Dermis blood vessel endothelial cell (primary cell): ENCODE measurements around the gene GOLGA8K. TPM values are rescaled to one million over a fixed set of nuclear protein-coding genes. Genes with fewer than 3 reads are reported as not detected.
"Not testable (repeated sequence)": the region's sequence is repeated elsewhere in the genome, so short reads cannot be mapped to it uniquely, and the experiment has no call there.

ENCODE experiments used
- DNase-seq: peaks from one replicate; pipeline ENCODE4 v3.0.0; 2010
- total RNA-seq: library from RNA; depleted of rRNA; stranded (reverse); fragments of >200 nt; gene quantifications from 2 replicates; pipeline ENCODE4 v1.2.3, GENCODE V29; 2014

GOLGA8K gene, protein sequence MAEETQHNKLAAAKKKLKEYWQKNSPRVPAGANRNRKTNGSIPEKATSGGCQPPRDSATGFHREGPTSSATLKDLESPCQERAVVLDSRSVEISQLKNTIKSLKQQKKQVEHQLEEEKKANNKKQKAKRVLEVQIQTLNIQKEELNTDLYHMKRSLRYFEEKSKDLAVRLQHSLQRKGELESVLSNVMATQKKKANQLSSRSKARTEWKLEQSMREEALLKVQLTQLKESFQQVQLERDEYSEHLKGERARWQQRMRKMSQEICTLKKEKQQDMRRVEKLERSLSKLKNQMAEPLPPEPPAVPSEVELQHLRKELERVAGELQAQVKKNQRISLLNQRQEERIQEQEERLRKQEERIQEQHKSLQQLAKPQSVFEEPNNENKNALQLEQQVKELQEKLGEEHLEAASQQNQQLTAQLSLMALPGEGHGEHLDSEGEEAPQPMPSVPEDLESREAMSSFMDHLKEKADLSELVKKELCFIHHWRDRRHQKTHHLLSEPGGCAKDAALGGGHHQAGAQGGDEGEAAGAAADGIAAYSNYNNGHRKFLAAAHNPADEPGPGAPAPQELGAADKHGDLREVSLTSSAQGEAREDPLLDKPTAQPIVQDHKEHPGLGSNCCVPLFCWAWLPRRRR
- 0.17 and 0.19 TPM in 2 replicates for total RNA-seq

GRCh38 chr15:32403192-32403591 lies at the start of gene GOLGA8K:
TSS of gene GOLGA8K (minus strand) at chr15:32403292. CDS start at chr15:32403194, 98 bp downstream.
- DNase-seq = not testable (repeated sequence)

GRCh38 chr15:32440445-32440977 lies 37.4 kb upstream of the GOLGA8K start:
- DNase-seq = not testable (repeated sequence)

GRCh38 chr15:32434102-32434963 lies 31.2 kb upstream of the GOLGA8K start:
- not testable (repeated sequence) for DNase-seq

GRCh38 chr15:32427635-32428034 lies 24.5 kb upstream of the GOLGA8K start:
- not testable (repeated sequence) for DNase-seq

DNA sequence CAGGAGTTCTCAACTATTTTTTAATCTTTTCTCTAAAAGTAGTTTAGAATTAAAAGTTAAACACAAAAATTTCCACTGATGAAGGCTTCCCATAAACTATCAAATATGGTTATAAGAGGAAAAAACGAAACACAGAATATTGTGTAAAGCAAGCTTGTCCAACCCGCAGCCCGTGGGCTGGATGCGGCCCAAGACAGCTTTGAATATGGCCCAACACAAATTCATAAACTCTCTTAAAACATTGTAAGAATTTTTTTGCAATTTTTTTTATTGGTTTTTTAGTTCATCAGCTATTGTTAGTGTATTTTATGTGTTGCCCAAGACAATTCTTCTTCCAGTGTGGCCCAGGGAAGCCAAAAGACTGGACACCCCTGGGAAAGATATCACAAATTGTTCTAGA lies 23.4 kb upstream of the GOLGA8K start:
- DNase-seq = not testable (repeated sequence)

DNA sequence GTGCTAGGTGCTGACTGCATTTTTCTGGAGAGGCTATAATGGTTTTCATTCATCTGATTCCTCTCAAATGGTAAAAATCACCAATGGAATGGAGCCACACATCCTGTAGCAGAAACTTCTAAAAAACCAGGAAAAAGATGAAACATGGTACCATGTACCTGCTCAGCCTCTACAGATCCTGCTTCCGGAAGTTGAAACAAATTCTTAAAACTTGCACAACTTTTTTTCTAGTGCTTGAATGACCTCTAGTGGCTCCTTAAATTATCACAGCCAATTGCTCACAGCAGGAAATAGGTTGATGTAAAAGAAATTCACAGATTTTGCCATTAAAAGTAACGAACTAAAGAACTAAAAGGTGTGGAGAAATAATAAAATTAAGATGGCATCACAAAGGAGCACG lies 4.8 kb upstream of the GOLGA8K start:
- not testable (repeated sequence) for DNase-seq

DNA sequence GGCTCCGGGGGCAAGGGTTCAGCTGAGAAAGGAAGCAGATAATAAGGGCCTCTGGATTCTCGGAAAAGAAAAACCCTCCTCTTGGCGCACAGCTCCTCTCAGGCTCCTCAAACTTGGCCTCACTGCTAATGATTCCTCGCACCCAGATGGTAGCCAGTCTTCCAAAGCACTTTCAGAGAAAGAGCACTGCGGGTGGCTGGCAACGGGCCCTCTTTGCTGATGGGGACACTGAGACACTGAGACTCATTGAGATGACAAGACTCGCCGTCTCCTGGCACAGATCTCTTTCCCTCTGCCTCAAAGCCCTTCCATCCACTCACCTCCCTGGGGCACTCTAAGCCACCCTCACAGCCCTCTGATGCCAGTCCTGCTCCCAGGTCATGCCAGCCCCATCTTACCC lies 6.6 kb downstream of the GOLGA8K start:
- not testable (repeated sequence) for DNase-seq

DNA sequence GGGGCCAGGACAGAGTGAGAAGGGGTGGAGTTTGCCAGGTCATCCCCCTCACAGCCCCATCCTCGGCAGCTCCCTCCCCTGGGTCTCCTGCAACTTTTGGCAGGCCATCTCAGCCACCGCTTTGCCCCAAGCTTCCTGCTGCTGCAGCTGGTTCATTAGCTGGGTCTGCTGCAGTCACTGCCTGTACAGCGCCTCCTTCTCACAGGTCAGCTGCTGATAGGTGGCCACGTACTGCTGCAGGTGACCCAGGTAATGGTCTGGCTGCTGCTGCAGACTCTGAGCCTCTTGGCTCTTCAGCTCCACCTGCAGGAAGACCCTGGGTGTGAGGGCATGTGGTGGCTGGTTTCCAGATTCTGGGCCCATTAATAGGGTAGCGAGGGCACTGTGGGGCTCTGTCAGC lies 8.3 kb downstream of the GOLGA8K start:
- DNase-seq = not testable (repeated sequence)

GRCh38 chr15:32388050-32388648 lies 14.9 kb downstream of the GOLGA8K start:
- DNase-seq = not testable (repeated sequence)

DNA sequence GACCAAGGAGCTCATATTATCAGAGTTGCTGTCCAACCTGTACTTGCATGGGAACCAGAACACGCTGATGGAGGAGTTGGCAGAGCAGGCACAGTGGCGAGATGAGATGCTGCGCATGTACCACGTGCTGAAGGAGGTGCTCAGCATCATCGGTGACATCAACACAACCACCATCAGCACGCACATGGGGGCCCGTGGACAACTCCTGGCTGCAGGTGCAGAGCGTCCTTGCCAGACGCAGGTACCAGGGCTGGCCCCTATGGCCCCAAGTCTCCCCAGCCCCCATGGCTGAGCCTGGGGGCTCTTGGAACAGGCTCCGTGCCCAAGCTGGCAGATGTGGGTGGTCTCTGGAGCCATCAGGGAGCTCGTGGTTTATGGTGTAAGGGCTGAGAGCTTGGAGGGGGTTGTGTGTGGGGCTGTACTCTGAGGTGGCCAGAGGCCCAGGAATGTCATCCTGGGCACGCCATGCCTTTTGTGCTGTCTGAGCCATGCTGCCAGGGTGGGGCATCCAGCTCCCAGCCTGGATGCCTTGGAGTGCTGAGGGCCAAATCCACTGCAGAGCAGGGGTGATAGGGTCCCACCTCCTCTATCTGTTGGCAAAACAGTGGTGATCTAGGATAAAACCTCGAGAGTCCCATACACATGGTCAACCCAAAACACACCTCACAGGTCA lies 17.1 kb downstream of the GOLGA8K start:
- not testable (repeated sequence) for DNase-seq

DNA sequence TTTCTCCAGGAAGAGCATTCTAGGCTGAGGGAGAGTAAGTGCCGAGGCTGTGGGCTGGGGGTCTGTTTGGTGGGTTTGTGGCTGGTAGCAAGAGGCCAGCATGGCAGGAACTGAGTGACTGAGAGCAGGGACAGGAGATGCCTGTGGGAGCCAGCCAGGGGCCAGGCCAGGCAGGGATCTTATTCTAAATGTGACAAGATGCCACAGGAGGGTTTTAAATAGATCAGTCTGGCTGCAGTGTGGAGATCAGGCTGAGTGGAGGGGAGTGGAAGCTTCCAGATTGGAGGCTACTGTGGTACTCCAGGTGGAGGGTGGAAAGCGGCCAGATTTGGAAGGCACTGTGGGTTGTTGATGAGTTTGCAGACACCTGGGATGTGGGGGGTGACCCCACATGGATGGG lies 28.9 kb downstream of the GOLGA8K start:
- not testable (repeated sequence) for DNase-seq

DNA sequence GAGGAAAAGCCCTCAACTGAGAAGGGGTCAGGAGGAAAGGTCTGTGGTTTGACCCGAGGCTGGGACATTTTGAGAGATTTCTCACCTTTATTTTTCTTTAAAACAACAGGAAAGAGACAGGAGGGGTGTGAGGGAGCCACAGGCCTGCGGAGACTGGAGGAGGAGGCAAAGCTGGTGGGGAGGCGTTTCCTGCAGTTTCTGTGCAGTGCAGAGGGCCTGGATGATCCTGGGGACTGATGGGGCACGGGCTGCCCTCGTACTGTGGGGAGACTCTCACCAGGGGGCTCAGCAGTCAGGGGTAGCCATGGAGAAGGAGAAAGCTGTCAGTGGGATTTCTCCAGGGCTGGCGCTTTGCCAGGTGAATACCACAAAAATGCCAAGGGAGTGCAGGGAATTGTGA lies 29.4 kb downstream of the GOLGA8K start:
- not testable (repeated sequence) for DNase-seq

DNA sequence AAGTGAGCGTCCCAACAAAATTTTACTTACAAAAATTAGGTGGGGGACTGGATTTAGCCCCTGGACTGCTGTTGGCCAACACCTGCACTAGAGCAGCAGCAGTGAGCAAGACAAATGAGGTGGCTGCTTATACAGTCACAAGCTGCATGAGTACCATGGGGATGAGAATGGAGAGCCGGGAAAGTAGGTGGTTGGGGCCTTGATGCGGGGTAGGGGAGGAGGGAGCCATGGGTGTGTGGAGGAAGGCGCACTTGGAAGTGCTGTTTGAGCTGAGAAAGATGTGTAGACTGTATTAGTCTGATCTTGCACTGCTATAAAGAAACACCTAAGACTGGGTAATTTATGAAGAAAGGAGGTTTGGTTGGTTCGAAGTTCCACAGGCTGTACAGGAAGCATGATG lies 31.0 kb downstream of the GOLGA8K start:
- DNase-seq = not testable (repeated sequence)

- DNase-seq = not testable (repeated sequence)
Measured at GRCh38 chr15:32370526-32370925, 32.6 kb downstream of the GOLGA8K start.

DNA sequence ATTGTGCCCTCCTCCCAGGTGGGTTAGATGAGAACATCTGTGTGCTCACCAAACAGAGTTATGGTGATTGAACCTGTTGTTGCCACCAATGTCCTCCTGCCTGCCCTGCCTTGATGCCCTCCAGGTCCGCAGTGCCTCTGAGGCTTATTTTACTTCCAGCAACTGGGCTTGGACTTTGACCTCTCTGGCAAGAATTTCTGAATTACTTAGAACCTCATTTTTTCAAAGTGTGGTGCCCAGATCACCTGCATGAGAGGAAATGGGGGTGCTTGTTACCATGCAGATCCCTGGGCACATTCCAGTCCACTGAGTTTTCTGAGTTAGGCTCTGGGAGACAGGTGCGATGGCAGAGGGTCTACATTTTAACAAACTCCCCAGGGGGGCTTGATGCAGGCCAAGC lies 33.0 kb downstream of the GOLGA8K start:
- DNase-seq = not testable (repeated sequence)

GRCh38 chr15:32366492-32366891 lies 36.6 kb downstream of the GOLGA8K start:
- not testable (repeated sequence) for DNase-seq

DNA sequence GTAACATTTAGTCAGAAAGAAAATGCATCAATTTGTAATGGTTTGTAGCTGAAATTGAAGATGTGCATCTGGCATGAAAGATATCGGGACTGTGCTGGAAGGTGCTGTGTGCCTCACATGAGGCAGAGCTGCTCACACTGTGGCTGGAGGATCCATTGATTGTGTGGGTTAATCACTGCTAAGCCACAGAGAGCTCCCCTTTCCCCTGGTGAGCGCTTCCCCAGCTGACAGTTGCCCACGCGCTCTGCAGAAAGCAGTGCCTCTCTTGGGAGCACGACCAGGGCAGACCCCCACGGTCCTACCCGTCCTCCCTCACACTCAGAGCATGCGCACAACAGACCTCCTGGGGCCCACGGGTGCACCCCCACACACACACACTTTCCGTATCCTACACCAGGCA lies 37.1 kb downstream of the GOLGA8K start:
- not testable (repeated sequence) for DNase-seq

GRCh38 chr15:32364944-32365343 lies 38.1 kb downstream of the GOLGA8K start:
- not testable (repeated sequence) for DNase-seq

- not testable (repeated sequence) for DNase-seq
Measured at GRCh38 chr15:32363449-32363848, 39.6 kb downstream of the GOLGA8K start.

- DNase-seq = not testable (repeated sequence)
Measured at GRCh38 chr15:32361662-32362061, 41.4 kb downstream of the GOLGA8K start.

- not testable (repeated sequence) for DNase-seq
Measured at GRCh38 chr15:32358462-32358861, 44.6 kb downstream of the GOLGA8K start.
